GM13977 (cell line): ENCODE data around the gene DYNC1I1.

Source experiments
- DNase-seq: peaks from one replicate; pipeline ENCODE4 v3.0.0; 2012; ENCODE audit warnings: low spot score
- CTCF ChIP-seq: IDR thresholded peaks from 2 replicates; pipeline ENCODE4 v1.5.1; 2012; ENCODE audit warnings: mild to moderate bottlenecking, control low read depth; ENCODE audit not compliant: insufficient read depth; ENCODE audit errors: extremely low read depth, missing control alignments
- in situ Hi-C: fragments of 300-500 bp; cut with MboI; formaldehyde crosslinking; loops from one replicate; pipeline ENCODE4 v1.12.0; 2022; ENCODE audit warnings: low sequenced_read_pairs, low pct_unique_long_range_greater_than_20kb, mixed read lengths, inconsistent platforms; ENCODE audit not compliant: unreplicated experiment

The DYNC1I1 gene

GRCh38 chr7:95952851-95953250 lies 180.5 kb downstream of the DYNC1I1 start:
- no peak for DNase-seq
- no peak for TF ChIP-seq CTCF
- in situ Hi-C loops: no loop called here

- DNase-seq: no peak
- in situ Hi-C loops: no loop called here
- no peak for TF ChIP-seq CTCF
Measured at GRCh38 chr7:95955748-95956147, 183.4 kb downstream of the DYNC1I1 start.

- no peak for DNase-seq
- in situ Hi-C loops: no loop called here
Measured at GRCh38 chr7:95957510-95957909, 185.2 kb downstream of the DYNC1I1 start.

GRCh38 chr7:95960706-95961244 lies 188.4 kb downstream of the DYNC1I1 start:
- no peak for TF ChIP-seq CTCF
- in situ Hi-C loops: no loop called here

More at GRCh38 chr7:95957510-95957909, 185.2 kb downstream of the DYNC1I1 start:
- TF ChIP-seq CTCF: no peak

GRCh38 chr7:95963446-95963990 lies 191.2 kb downstream of the DYNC1I1 start:
- no peak for DNase-seq
- TF ChIP-seq CTCF: no peak
- in situ Hi-C loops: no loop called here

More at GRCh38 chr7:95960706-95961244, 188.4 kb downstream of the DYNC1I1 start:
- DNase-seq: no peak

- no peak for TF ChIP-seq CTCF
- no peak for DNase-seq
- in situ Hi-C loops: no loop called here
Measured at GRCh38 chr7:95971716-95972115, 199.4 kb downstream of the DYNC1I1 start.
